ENCODE measurements around the gene NEU2. TPM values are rescaled to one million over a fixed set of nuclear protein-coding genes. Genes with fewer than 3 reads are reported as not detected.

NEU2 gene
- not detected for total RNA-seq

- intact Hi-C loops (cut with micrococcal nuclease) = no loop called here
- Mint-ChIP-seq H3K4me1 (ENCODE audit: low read depth) (no peaks in the 10 kb centered on the region), H3K4me3 (no peak within 1 kb of the TSS), H3K9me3 (no peaks in the 10 kb centered on the region), H3K27ac (no peak within 1 kb of the TSS), H3K27me3 (no peaks in the 10 kb centered on the region), H3K36me3 (ENCODE audit: low read depth) (no peaks in the 10 kb centered on the region)
- ChIA-PET POLR2A (no interaction called here), CTCF (interaction anchor here (0.6 to 3.4 kb wide), 3 partner anchors 9 to 462 kb away, joined by 3 to 20 read pairs (median 4); no protein-coding TSS in a partner anchor)
- ATAC-seq (no peak), DNase-seq (no peak)
- TF ChIP-seq CTCF (IDR thresholded peaks at IDR 0.05) = no peak
Observed at GRCh38 chr2:233032551-233033320, at the start of gene NEU2. Gene NEU2, plus strand, starts transcription at chr2:233032672. Its CDS starts 0 bp downstream, at chr2:233032672.

GRCh38 chr2:232982926-232983668, 49.4 kb upstream of the NEU2 start:
- H3K27ac Mint-ChIP-seq = no peak overlapping the region
- H3K4me3 Mint-ChIP-seq = no peak overlapping the region
- no peaks in the 10 kb centered on the region for H3K4me1 Mint-ChIP-seq (ENCODE audit: low read depth)
- ChIA-PET POLR2A (no interaction called here), CTCF (no interaction called here)
- no peak for TF ChIP-seq CTCF (IDR thresholded peaks at IDR 0.05)
- DNase-seq (no peak), ATAC-seq (no peak)
- peaks cover 2% of the 10 kb centered on the region for H3K27me3 Mint-ChIP-seq
- intact Hi-C loops (cut with micrococcal nuclease) = no loop called here
- H3K9me3 Mint-ChIP-seq = peaks cover 4% of the 10 kb centered on the region
- H3K36me3 Mint-ChIP-seq (ENCODE audit: low read depth) = no peaks in the 10 kb centered on the region

- no peak overlapping the region for H3K4me3 Mint-ChIP-seq
- ChIA-PET CTCF (interaction anchor here (0.9 kb wide), 1 partner anchor 267 kb away, joined by 3 read pairs; the partner anchor contains the start of gene ATG16L1), POLR2A (no interaction called here)
- DNase-seq = no peak
- H3K36me3 Mint-ChIP-seq (ENCODE audit: low read depth) = no peaks in the 10 kb centered on the region
- intact Hi-C loops (cut with micrococcal nuclease) = no loop called here
- ATAC-seq = no peak
- H3K4me1 Mint-ChIP-seq (ENCODE audit: low read depth) = no peaks in the 10 kb centered on the region
- peaks cover 3% of the 10 kb centered on the region for H3K27me3 Mint-ChIP-seq
- no peak overlapping the region for H3K27ac Mint-ChIP-seq
- H3K9me3 Mint-ChIP-seq = peaks cover 4% of the 10 kb centered on the region
- no peak for TF ChIP-seq CTCF (IDR thresholded peaks at IDR 0.05)
Observed at GRCh38 chr2:232983669-232984140, 48.8 kb upstream of the NEU2 start.

- Mint-ChIP-seq H3K4me1 (ENCODE audit: low read depth) (no peaks in the 10 kb centered on the region), H3K27ac (no peak overlapping the region), H3K4me3 (no peak overlapping the region), H3K36me3 (ENCODE audit: low read depth) (no peaks in the 10 kb centered on the region), H3K27me3 (peaks cover 3% of the 10 kb centered on the region), H3K9me3 (peaks cover 4% of the 10 kb centered on the region)
- DNase-seq (no peak), ATAC-seq (no peak)
- intact Hi-C loops (cut with micrococcal nuclease) = no loop called here
- ChIA-PET CTCF (interaction anchor here (0.9 to 1.2 kb wide), 2 partner anchors 70 to 267 kb away, joined by 3 read pairs; partner anchors contain the start of gene ATG16L1), POLR2A (no interaction called here)
- no peak for TF ChIP-seq CTCF (IDR thresholded peaks at IDR 0.05)
Observed at GRCh38 chr2:232984451-232985207, 47.8 kb upstream of the NEU2 start.

Measured in activated CD8-positive, alpha-beta T cell treated with anti-CD3 and anti-CD28 coated beads for 36 hours (primary cell).